WTC11 (cell line): Measurements from ENCODE around the gene OGFOD1.

ENCODE experiments used
- ATF2 ChIP-seq: sonication (generic); formaldehyde crosslinking; IDR thresholded peaks from 2 replicates; pipeline ENCODE4 v1.8.1; 2022; ENCODE audit warnings: low read depth, missing genetic modification reagents, borderline replicate concordance
- CREB1 ChIP-seq: sonication (generic); formaldehyde crosslinking; IDR thresholded peaks from 2 replicates; pipeline ENCODE4 v1.8.0; 2023; ENCODE audit warnings: mild to moderate bottlenecking, missing genetic modification reagents
- FOXP1 ChIP-seq: sonication (generic); formaldehyde crosslinking; IDR thresholded peaks from 2 replicates; pipeline ENCODE4 v1.8.0; 2022; ENCODE audit warnings: missing genetic modification reagents, mild to moderate bottlenecking, moderate library complexity, borderline replicate concordance
- GRHL2 ChIP-seq: fragments of 250-450 bp; sonication (Bioruptor Pico); IDR thresholded peaks from 2 replicates; pipeline ENCODE4 v1.8.0; 2022; ENCODE audit warnings: mild to moderate bottlenecking, moderate library complexity; ENCODE audit not compliant: insufficient replicate concordance, severe bottlenecking
- IRF2 ChIP-seq: sonication (generic); formaldehyde crosslinking; IDR thresholded peaks from 2 replicates; pipeline ENCODE4 v1.8.0; 2022; ENCODE audit warnings: low read depth, missing genetic modification reagents, borderline replicate concordance
- PRDM15 ChIP-seq: sonication (generic); formaldehyde crosslinking; IDR thresholded peaks from 2 replicates; pipeline ENCODE4 v1.8.0; 2022; ENCODE audit warnings: missing genetic modification reagents
- TF ChIP-seq, protein P1 (sequence below): fragments of 200-600 bp; IDR thresholded peaks from 2 replicates; pipeline ENCODE4 v1.8.0; 2022; ENCODE audit warnings: antibody characterized with exemption

- TF ChIP-seq FOXP1 (CRISPR knock-in tag) (no peak), CREB1 (CRISPR knock-in tag) (no peak), ATF2 (CRISPR knock-in tag) (no peak), PRDM15 (CRISPR knock-in tag) (no peak), GRHL2 (CRISPR knock-in tag) (no peak), IRF2 (CRISPR knock-in tag) (no peak)
- TF ChIP-seq, protein P1, sequence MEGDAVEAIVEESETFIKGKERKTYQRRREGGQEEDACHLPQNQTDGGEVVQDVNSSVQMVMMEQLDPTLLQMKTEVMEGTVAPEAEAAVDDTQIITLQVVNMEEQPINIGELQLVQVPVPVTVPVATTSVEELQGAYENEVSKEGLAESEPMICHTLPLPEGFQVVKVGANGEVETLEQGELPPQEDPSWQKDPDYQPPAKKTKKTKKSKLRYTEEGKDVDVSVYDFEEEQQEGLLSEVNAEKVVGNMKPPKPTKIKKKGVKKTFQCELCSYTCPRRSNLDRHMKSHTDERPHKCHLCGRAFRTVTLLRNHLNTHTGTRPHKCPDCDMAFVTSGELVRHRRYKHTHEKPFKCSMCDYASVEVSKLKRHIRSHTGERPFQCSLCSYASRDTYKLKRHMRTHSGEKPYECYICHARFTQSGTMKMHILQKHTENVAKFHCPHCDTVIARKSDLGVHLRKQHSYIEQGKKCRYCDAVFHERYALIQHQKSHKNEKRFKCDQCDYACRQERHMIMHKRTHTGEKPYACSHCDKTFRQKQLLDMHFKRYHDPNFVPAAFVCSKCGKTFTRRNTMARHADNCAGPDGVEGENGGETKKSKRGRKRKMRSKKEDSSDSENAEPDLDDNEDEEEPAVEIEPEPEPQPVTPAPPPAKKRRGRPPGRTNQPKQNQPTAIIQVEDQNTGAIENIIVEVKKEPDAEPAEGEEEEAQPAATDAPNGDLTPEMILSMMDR = no peak
Measured at GRCh38 chr16:56447286-56447685, 4.1 kb upstream of the OGFOD1 start.
